Bronchial epithelial cell (primary cell): Measurements from ENCODE around the gene DOCK1. TPM values are rescaled to one million over a fixed set of nuclear protein-coding genes. Genes with fewer than 3 reads are reported as not detected.

Experiments
- DNase-seq: peaks from one replicate; pipeline ENCODE4 v3.0.0-alpha.2; 2010; ENCODE audit warnings: low read depth
- FAIRE-seq: peaks from 2 replicates; lab custom pipeline; 2011; peaks lifted over from hg19 to GRCh38; lab: Jason Lieb, UNC
- H3K27me3 ChIP-seq: 2 replicates; pipeline ENCODE4 v1.5.1; 2011; ENCODE audit warnings: low read length; ENCODE audit not compliant: control insufficient read depth, insufficient read depth
- H3K36me3 ChIP-seq: 2 replicates; pipeline ENCODE4 v1.5.1; 2011; ENCODE audit warnings: low read length; ENCODE audit not compliant: control insufficient read depth, insufficient read depth
- H3K4me3 ChIP-seq: 2 replicates; pipeline ENCODE4 v1.5.1; 2011; ENCODE audit warnings: mild to moderate bottlenecking, low read depth, low read length, control low read depth
- CTCF ChIP-seq: IDR thresholded peaks from 2 replicates; pipeline ENCODE4 v1.5.1; 2011; ENCODE audit warnings: mild to moderate bottlenecking, moderate library complexity, low read length, control low read depth, inconsistent platforms; ENCODE audit not compliant: insufficient read depth, severe bottlenecking
- total RNA-seq: library from RNA; depleted of rRNA; stranded (reverse); fragments of >200 nt; gene quantifications from 2 replicates; pipeline ENCODE4 v1.2.1, GENCODE V29; 2014

DOCK1 gene
- total RNA-seq, 1 donor from 2014 or later, result 173 TPM

- no peaks in the 10 kb centered on the region for H3K27me3 ChIP-seq
- TF ChIP-seq CTCF, result no peak
- FAIRE-seq (peak; percentile 79), DNase-seq (no peak)
- no peak overlapping the region for H3K4me3 ChIP-seq
- peaks cover 15% of the 10 kb centered on the region for H3K36me3 ChIP-seq
These were observed 164.2 kb downstream of the DOCK1 start for GRCh38 chr10:127069436-127069835.

- no peak for FAIRE-seq
- no peak for TF ChIP-seq CTCF
These were observed 165.9 kb downstream of the DOCK1 start for GRCh38 chr10:127071126-127071525.

GRCh38 chr10:127073666-127074065 lies 168.4 kb downstream of the DOCK1 start:
- no peak for FAIRE-seq
- no peak for TF ChIP-seq CTCF
- Histone ChIP-seq H3K27me3 (no peaks in the 10 kb centered on the region), H3K4me3 (no peak overlapping the region), H3K36me3 (peaks cover 13% of the 10 kb centered on the region)
- no peak for DNase-seq

More at GRCh38 chr10:127071126-127071525, 165.9 kb downstream of the DOCK1 start:
- H3K4me3 ChIP-seq, result no peak overlapping the region
- H3K36me3 ChIP-seq, result peaks cover 13% of the 10 kb centered on the region
- no peak for DNase-seq
- no peaks in the 10 kb centered on the region for H3K27me3 ChIP-seq

- Histone ChIP-seq H3K4me3 (no peak overlapping the region), H3K27me3 (no peaks in the 10 kb centered on the region), H3K36me3 (peaks cover 4% of the 10 kb centered on the region)
- FAIRE-seq (no peak), DNase-seq (no peak)
- no peak for TF ChIP-seq CTCF
These were observed 174.2 kb downstream of the DOCK1 start for GRCh38 chr10:127079392-127079791.

- Histone ChIP-seq H3K27me3 (no peaks in the 10 kb centered on the region), H3K4me3 (no peak overlapping the region), H3K36me3 (peaks cover 4% of the 10 kb centered on the region)
- no peak for TF ChIP-seq CTCF
- DNase-seq, result no peak
- FAIRE-seq, result no peak
These were observed 175.1 kb downstream of the DOCK1 start for GRCh38 chr10:127080317-127080716.

GRCh38 chr10:127081851-127082345 lies 176.7 kb downstream of the DOCK1 start:
- TF ChIP-seq CTCF, result no peak
- Histone ChIP-seq H3K4me3 (no peak overlapping the region), H3K36me3 (peaks cover 1% of the 10 kb centered on the region), H3K27me3 (no peaks in the 10 kb centered on the region)
- FAIRE-seq (no peak), DNase-seq (no peak)
